HS-27A (cell line): ENCODE data around the gene CDYL2.
A peak's percentile ranks its signal among the peaks of the same experiment; 100 is the strongest.

ENCODE experiments used
- DNase-seq: peaks from one replicate; pipeline ENCODE4 v3.0.0-alpha.2; 2012; ENCODE audit warnings: low read depth, missing footprints

Gene CDYL2

DNA sequence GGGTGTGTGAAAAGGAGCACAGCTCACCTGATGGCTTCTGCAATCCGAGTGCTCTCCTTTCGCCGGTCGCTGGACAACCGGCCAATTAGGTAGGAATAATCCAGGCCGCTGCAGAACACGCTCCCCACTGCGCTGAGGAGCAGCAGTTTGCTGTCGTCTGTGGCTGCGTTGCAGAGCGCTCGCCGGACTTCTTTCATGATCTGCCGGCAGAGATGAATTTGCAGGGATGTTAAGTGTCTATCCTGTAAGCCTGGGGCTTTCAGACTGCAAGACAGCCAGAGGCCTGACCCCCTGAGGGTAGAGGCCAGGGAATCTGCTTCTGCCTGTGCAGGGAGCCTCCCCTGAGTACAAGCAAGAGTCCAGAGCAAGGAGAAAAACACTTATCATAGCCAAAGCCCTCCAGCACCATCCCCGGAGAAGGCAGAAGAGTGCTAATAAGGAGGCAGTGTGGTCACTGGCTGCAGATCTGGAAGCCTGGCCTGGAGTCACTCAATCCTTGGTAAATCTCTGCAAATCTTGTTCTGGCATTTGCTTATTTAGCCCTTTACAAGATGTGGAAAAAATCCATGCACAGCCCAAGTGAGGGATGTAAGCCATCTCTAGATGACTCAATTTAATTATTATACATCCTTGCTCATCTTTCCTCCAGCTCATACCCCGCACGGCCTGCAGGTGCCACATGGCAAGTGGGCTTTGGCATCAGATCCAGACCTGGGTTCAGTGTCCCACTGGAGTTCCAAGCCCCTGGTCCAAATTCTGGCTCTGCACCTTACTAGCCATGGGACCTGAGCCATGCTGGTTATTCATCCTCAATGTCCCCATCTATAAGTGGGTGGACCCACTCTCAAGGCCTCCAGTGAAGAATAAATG lies 183.4 kb downstream of the CDYL2 start:
- no peak for DNase-seq

- no peak for DNase-seq
These were observed 184.6 kb downstream of the CDYL2 start for GRCh38 chr16:80619824-80620223.

- no peak for DNase-seq
These were observed 185.3 kb downstream of the CDYL2 start for GRCh38 chr16:80618862-80619648.

DNA sequence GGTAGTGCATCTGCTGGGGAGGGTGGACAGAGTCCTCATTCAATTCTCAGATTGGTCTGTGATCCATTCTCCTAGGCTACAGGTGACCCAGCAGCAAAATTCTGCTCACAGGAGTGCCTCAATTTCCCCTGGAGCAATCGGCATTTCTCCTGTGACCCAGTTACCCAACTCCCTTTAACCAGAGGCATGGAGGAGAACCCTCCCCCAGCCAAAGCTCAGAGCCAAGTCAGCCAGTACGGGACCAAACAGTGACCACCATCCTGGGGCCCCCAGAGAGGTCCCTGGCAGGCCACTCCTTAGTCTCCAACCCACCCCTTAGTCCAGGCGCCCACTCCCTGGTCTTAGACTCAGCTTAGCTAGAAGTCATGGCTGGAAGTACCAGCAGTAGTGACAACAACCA lies 188.0 kb downstream of the CDYL2 start:
- no peak for DNase-seq

GRCh38 chr16:80615735-80616134 lies 188.7 kb downstream of the CDYL2 start:
- DNase-seq: no peak

DNA sequence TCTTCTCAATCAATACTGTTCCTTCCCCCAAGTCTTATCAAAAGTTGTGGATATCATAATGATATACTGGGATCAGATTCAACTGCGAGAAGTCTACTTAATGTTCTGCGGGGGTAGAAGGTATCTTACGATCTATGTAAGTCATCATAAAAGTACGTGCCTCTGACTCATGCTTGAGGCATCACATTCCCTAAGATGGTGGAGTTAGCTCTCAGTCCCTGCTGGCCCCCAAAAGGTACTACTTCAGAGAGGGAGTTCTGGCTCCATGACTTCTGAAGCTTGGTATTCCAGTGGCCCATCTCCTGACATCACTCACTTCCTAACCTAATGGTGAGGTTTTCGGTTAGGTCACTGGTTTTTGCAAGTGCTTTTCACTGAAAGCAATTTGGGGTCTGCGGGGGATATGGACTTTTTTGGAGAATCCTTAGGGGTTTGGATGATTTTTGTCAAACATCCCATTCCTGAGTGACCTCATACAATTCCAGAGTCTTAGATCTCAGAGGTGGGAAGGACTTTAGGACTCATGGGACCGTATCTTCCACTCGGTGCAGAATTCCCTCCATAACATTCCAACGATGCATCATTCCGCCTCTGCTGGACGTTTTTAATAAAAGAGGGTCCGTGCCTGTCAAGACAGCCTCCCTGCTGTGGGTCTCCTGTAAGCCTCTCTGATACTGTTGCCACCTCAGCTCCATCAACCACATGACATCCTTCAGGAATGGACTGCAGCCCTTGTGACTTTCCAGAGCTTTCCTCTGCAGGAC lies 189.3 kb downstream of the CDYL2 start:
- DNase-seq: peak; percentile 84

GRCh38 chr16:80612461-80613017 lies 191.9 kb downstream of the CDYL2 start:
- no peak for DNase-seq

GRCh38 chr16:80611930-80612327 lies 192.5 kb downstream of the CDYL2 start:
- no peak for DNase-seq

- DNase-seq: no peak
These were observed 193.0 kb downstream of the CDYL2 start for GRCh38 chr16:80611171-80611929.

DNA sequence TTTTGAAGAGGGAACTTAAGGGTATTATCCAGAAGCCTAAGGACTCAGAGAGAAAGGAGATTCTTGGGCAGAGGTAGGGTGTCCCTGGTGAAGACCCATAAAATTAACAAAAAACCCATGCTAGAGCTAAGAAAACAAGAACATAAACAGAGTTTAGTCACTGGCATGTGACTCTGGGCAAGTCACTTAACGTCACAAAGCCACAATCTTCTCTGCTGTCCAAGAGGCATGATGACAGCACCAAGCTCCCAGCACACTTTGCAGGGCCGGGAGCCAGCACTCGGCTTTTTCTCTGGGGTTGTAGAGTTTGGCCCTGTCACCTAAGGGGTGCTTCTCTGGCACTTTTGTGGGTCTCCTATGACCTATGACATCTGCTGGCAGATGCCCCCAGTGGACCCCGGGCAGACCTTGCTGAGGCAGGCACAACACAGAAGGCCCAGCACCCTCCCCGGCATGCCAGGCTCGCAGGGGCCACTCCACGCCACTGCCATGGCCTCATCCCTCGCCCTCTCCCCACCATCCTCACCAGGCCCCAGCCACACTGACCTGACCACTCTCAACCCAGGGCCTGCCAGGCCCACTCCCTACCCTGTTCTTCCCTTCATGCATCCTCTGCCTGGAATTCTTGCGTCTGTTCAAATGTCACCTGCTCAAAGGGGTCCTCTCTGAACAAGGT lies 193.8 kb downstream of the CDYL2 start:
- DNase-seq: no peak

GRCh38 chr16:80608946-80609345 lies 195.5 kb downstream of the CDYL2 start:
- no peak for DNase-seq

DNA sequence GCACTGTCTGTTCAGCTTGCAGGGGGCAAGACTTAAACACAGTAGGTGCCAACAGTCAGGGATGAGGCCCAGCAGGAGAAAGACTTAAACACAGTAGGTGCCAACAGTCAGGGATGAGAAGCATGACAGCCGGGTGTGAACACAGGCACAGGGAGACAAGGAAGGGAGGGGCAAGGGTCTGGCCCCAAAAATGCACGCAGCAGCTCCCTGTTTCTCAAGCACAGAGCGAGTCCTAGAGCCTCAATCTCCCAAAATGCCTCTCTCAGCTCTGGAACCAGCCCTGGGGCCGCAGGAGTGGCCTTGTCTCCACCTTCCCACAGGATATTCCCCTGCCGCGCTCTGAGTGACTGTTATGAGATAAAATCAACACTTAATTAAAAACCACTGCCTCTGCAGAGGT lies 197.2 kb downstream of the CDYL2 start:
- DNase-seq: no peak

DNA sequence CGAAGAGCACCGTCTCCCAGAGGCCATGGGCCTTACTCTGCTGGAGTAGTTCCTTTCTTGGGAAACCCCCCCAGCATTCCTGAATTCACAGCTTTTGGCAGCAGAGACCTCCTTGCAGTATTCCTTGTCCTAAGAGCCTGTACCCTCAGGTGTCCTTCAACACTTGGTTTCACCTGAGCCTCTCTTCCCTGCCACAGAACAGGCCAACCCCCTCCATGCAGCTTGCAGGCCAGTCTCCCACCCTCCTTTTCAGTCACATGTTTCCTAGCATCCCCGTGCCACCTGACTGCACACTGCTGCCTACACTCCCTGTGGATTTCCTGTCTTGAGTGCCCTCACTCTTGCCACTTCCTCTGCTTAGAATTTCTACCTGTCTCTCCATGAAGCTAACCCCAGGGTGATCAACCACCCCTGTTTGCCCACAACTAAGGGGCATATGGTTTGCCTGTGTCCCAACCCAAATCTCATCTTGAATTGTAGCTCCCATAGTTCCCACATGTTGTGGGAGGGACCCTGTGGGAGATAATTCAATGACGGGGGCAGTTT lies 198.1 kb downstream of the CDYL2 start:
- no peak for DNase-seq

DNA sequence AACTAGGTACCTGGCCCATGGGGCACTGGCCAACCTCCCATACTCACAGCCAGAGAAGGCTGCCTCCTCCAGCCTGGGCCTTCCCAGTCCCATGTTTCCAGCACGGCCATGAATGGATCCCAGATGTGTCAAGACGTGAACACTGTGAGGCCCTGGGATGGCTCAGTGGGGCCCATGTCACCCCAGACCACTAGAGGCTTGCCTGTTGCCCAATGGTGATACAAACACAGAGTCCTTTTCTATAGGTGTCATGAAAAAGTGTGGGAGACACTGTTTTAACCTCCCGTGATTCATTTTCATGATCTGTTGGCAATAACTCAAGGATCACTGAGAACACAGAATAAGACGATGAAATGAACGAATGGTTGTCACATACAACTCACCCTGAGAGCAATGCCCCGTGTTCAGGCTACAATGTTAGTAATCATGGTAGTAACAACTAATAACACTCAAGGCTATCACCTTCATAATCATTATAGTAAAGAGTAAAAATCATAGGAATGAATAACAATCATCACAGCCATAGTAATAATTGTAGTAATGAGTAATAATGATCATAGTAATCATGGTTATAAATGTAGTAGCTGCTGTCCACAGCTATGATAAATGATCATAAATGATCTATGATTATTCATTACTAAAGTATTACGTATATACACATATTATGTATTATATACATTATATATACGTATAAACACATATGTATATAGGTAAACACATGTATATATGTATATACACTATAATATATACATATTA lies 199.6 kb downstream of the CDYL2 start:
- no peak for DNase-seq

- no peak for DNase-seq
These were observed 201.5 kb downstream of the CDYL2 start for GRCh38 chr16:80602894-80603293.

DNA sequence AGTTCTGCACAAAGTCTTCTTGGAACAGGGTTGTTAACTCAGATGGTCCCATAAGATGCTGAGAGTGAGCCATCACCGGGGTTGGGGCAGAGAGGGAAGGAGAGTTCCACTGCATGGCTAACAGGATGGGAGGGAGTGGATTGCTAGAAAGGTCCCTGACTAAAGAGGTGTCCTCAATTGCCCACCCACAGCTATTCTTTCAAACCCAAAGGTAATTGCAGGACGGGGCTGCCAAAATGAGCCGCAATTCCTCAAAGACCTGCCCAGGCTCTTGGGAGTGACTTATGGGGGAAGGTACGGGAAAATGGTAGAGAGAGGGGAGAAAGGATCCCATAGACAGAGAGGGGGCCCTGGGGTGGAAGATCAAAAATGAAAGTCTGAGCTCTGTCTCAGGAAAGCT lies 203.2 kb downstream of the CDYL2 start:
- no peak for DNase-seq

- DNase-seq: no peak
These were observed 204.9 kb downstream of the CDYL2 start for GRCh38 chr16:80599466-80599865.

DNA sequence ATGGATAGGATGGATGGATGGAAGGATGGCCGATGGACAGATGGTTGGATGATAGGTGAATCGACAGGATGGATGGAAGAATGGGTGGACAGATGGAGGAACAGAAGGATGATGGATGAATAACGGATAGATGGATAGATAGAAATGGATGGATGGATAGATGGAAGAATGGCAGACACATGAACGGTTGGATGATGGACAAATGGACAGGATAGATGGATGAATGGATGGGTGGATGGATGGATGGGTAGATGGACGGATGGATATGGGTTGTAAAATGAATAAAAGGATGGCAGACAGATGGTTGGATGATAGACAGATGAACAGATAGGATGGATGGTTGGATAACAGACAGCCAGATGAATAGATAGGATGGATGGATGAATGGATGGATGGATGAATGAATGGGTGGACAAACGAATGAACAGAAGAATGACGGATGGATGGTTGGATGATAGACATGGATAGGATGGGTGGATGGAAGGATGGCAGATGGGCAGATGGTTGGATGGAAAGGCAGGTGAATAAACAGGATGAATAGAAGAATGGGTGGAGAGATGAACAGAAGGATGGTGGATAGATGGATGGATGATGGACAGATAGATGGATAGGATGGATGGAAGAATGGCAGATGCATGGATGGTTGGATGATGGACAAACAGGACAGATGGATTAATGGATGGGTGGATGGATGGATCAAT lies 207.7 kb downstream of the CDYL2 start:
- DNase-seq: no peak

DNA sequence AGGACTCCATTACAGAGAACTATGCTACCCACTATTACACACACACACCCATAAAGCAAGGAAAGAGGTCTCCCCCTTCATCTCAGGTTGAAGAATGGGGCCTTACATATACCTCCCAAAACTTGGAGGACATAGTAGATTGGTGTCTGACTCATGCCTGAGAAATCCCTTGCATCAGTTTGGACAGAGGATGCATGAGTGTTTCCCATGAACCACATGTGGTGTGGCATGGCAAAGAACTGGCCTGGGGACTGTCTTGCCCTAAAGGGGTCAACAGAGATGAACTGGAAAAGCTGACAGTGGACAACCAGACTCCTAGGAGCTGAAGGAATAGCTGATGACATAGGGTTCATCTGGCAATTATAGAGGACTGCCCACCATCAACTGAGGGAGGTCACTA lies 209.6 kb downstream of the CDYL2 start:
- DNase-seq: no peak
